NCI-H526 (cell line): ENCODE results near the gene DHX58.

Source experiments
- DNase-seq, 2 experiments: peaks; one replicate each; lab custom pipeline; 2025; lab: John Stamatoyannopoulos, UW

DHX58 gene

GRCh38 chr17:42087042-42087701 lies 25.3 kb downstream of the DHX58 start:
- no peak for DNase-seq

DNA sequence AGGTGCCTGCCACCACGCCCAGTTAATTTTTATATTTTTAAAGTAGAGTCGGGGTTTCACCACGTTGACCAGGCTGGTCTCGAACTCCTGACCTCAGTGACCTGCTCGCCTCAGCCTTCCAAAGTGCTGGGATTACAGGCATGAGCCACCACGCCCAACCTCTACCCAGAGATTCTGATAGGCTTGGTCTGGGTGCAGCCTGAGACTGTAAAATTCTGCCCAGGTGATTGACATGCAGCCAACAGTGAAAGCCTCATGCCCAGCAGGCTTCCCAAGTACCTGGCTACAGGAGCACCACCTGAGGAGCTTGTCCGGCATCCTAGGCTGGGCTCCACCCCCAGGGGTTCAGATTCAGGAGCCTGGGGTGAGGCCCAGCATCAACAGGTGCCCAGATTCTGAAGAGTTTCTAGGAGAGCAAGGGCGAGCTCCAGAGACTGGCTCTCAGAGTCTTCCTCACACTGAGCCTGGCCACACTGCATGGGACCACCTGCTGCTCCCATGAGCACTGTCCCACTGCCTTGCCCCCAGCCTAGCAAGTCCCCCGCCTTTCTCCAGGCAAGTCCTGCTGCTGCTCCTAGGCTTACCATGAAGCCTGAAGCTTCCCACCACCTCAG lies 30.9 kb downstream of the DHX58 start:
- no peak for DNase-seq

GRCh38 chr17:42079541-42079940 lies 33.0 kb downstream of the DHX58 start:
- DNase-seq, result no peak

DNA sequence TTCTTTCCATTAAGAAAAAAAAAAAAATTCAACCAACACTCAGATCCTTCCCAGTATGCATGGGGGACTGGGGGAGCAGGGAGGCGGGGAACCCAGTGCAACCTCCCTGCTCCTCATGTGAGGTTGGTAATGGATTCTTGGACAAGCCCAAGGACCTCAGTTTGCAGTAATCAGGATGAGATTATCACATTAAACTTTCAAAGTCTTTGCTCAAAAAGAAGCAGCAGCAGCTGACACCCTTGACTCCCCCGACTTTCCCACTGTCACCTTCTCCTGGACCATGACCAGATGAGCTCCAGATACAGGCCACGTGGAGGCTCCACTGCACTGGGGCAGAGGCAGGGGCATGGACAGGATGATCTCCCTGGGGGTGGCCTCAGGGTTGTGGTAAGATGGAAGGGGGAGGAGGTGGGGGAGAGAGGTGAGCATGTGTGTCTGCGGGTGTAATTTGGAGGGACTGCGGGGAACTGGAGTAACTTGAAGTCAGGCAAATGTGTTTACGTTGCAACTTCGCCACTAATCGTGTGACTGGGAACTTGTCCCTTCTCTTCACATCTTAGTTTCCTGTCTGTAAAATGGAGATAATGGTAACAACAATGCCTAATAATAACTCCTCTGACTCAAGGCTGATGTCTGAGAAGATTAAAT lies 34.0 kb downstream of the DHX58 start:
- DNase-seq, result no peak

GRCh38 chr17:42077755-42078154 lies 34.8 kb downstream of the DHX58 start:
- no peak for DNase-seq

DNA sequence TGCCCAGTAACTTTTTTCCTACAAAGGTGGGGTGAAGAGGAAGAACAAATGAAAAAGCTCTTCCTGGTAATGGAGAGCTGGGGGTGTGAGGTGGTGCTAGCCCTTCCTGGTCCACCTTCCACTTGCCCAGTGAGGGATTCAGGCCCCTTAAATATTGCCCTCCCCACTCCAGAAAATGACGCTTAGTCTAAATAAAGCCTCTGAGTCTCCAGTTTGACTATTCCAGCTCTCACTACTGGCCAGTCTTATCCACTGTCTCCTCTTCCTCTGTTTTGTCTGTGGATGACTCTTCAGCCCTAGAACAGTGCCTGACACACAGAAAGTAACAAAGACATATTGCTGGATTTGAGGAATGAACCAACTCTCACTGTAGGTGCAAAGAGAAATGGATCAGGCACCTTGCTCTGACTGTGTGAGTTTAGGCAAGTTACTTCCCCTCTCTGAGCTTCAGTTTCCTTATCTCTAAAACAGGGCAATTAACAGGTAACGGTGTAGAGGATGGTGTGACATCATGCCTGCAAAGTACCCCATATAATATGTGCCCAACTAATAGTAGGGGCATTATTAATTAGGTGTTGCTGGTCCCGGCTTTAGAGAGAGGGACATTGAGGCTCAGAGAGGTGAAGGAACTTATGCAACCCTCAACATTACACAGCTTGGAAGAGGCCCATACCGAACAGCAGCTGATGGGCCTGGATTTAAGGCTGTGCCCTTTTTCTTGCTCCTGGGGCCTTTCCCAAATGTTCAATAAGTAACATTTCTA lies 35.5 kb downstream of the DHX58 start:
- no peak for DNase-seq

GRCh38 chr17:42075789-42076188 lies 36.7 kb downstream of the DHX58 start:
- DNase-seq, result no peak

- peak in 1 of 2 experiments; percentile 25 for DNase-seq
Measured at GRCh38 chr17:42072323-42073187, 40.0 kb downstream of the DHX58 start.

DNA sequence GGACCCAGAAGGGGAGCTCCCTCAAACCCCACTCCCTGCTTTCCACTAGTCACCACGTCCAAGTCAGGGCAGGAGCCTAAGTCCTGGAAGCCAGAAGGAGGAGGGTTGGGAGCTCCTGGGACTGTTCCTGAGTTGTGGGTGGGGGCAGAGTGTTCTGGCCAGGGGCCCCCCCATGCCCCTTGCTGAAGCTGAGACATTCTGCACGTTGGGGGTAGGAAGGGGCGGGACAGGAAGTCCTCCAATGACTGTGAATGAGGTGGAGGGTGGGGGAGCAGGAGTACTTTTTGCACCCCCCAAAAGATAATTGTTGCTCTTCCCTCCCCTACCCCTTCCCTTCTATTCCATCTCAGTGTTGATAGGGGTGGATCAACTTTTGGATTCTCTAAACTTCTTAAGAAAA lies 40.7 kb downstream of the DHX58 start:
- no peak for DNase-seq

DNA sequence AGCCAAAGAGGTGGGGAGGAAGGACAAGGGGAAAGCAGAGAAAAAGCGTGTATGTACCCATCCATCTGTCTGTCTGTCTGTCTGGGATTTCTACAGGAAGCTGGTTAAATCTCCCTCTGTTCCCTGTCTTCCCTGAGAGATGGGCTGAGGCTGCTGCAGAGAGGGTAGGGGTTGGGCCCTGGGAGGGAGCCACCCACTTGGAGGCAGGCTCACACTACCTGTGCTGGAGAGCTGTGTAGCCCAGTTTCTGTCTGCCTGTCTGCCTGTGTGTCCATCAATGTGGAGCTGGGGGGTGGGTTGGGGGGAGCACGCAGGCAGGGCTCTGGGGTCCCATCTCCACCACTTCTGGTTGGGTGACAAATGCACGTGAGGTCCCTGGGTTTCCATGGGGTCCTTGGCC lies 43.5 kb downstream of the DHX58 start:
- no peak for DNase-seq

DNA sequence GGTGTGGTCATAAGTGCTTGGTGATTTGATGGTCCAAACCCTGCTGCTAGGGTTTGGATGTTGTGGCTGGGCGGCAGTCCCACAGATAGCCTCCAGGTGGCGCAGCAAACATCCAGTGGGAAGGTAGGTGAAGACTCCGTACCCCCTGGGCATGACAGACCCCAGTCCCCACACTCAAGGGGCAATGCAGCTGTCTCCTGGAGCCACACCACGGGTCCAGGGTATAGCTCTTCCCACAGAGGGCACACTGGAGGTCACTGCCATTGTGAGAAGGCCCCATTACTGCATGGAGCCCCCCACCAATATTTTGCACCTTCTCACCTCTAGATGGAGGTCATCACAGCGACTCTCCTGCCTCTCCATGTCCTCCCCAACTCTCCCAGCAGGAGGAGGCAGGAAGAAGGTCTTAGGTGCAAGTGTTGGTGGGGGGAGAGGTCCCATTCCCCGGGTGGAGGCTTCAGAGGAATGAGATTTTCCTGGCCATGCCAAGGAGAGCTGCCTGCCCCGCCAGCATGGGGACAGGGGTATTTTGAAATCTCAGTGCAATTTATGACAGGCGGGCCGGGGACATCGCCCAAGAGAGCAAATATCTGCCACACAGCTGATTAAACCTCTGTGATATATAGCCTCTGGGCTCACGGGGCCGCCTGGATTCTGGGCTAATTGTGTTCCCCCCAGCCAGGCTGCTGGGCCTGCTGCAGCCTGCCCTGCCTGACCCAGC lies 45.0 kb downstream of the DHX58 start:
- peak; percentile 28 to 73 for DNase-seq

- DNase-seq, result no peak
Measured at GRCh38 chr17:42065201-42065600, 47.3 kb downstream of the DHX58 start.

DNA sequence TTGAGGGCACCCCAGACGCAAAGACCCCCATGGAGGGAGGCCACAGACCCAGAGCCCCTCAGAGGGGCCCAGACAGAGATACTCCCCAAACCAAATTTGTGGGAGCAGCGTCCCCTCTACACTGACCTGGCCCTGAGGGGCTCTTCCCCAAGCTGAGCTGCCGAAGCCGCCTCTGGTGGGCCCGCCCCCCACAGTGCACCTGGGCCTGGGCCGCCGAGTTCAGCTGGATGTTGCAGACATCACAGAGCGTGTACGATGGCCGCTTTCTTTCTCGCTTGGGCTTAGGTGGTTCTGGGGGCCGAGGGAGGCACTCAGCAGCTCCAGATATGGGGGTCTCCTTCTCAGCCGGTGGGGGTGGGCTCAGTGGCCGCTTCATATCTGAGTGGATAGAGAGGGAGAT lies 49.8 kb downstream of the DHX58 start:
- DNase-seq, result no peak

GRCh38 chr17:42061646-42062487 lies 50.6 kb downstream of the DHX58 start:
- peak; percentile 37 to 39 for DNase-seq

GRCh38 chr17:42060231-42060630 lies 52.3 kb downstream of the DHX58 start:
- DNase-seq, result no peak

- no peak for DNase-seq
Measured at GRCh38 chr17:42059815-42060214, 52.7 kb downstream of the DHX58 start.

- DNase-seq, result no peak
Measured at GRCh38 chr17:42058063-42058462, 54.5 kb downstream of the DHX58 start.

GRCh38 chr17:42056635-42057034 lies 55.9 kb downstream of the DHX58 start:
- no peak for DNase-seq

DNA sequence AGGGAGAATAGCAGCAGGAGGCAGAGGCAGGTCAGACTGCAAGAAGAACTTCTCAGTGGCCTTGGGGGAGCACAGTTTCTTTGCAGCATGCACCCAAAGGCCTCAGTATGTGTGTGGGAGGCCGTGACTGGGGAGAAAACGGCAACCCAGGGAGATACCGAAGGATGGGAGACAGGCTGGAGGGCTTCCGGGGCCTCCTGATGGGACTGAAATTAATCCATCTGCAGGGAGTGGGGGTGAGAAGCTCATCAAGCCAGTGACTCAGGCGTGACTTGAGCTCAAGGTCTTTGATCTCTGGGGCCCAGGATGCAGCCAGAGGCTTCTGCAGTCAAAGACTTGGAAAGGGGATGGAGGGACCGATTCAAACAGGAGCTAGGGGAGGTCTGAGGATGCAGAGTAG lies 57.0 kb downstream of the DHX58 start:
- DNase-seq, result no peak

DNA sequence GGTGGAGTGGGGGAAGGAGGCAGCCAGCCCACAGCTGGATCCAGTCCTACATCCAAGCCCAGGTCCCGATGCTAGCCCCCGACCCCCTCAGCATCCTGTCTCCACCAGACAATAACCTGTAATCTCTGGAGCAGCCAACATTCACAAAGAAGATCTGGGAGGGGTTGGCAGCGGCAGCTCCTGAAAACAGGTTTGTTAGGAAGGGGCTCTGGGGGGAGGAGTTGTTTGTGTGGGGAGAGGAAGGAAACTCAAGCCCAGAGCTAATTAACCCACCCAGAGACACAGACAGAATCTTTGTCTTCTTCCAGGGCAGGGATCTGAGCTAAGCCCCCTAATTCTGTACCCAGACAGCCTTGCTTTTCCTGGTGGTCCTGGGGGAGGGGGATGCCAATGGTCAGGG lies 57.5 kb downstream of the DHX58 start:
- no peak for DNase-seq
